HL-60 (cell line): ENCODE measurements around the gene IGFBP2.

Experiments
- DNase-seq, 2 experiments: peaks; one replicate each; pipeline ENCODE4 v3.0.0-alpha.2; 2010 to 2020; ENCODE audit warnings: low read depth in 1 of 2, low spot score in 1 of 2
- H3K27ac ChIP-seq: fragments of 250-450 bp; sonication (Bioruptor Pico); replicated peaks from 2 replicates; pipeline ENCODE4 v1.5.1; 2020; ENCODE audit warnings: mild to moderate bottlenecking, moderate library complexity
- H3K27me3 ChIP-seq: fragments of 250-450 bp; sonication (Bioruptor Pico); 2 replicates; pipeline ENCODE4 v1.5.1; 2021; ENCODE audit warnings: mild to moderate bottlenecking, moderate library complexity; ENCODE audit not compliant: insufficient read depth, poor library complexity, severe bottlenecking
- H3K4me3 ChIP-seq: replicated peaks from 2 replicates; pipeline ENCODE4 v1.5.1; 2011; ENCODE audit warnings: mild to moderate bottlenecking, control low read depth, low read length; ENCODE audit not compliant: insufficient read depth
- GABPA ChIP-seq: IDR thresholded peaks from 2 replicates; pipeline ENCODE4 v1.6.1; 2012; ENCODE audit warnings: low read depth
- POLR2AphosphoS5 ChIP-seq: IDR thresholded peaks from 2 replicates; pipeline ENCODE4 v1.6.1; 2012; ENCODE audit warnings: low read depth
- SPI1 ChIP-seq: IDR thresholded peaks from 2 replicates; pipeline ENCODE4 v1.6.1; 2012; ENCODE audit warnings: low read depth, mild to moderate bottlenecking, borderline replicate concordance
- TF ChIP-seq, protein P1 (sequence below): IDR thresholded peaks from 2 replicates; pipeline ENCODE4 v1.6.1; 2012; ENCODE audit warnings: low read depth; ENCODE audit not compliant: insufficient replicate concordance
- TF ChIP-seq, protein P2 (sequence below): IDR thresholded peaks from one replicate; pipeline ENCODE4 v1.5.1; 2011; ENCODE audit warnings: low read length, control low read depth, inconsistent platforms; ENCODE audit not compliant: insufficient read depth

Gene IGFBP2

DNA sequence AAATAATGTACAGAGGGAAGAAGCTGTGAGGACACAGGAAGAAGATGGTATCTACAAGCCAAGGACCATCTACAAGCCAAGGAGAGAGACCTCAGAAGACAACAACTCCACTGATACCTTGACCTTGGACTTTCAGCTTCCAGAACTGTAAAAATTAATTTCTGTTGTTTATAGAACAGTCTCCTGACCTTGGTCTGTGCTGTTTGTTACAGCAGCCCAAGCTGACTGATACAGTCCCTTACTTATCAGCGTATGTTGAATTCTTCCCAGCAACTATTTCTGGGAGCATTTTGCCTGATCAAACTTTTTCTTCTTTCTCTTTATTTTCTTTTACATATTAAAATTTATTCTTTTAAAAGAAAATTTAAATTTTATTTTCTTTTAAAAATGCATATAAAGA is 47.8 kb upstream of the IGFBP2 start:
- Histone ChIP-seq H3K4me3 (no peak overlapping the region), H3K27me3 (peaks cover 4% of the 10 kb centered on the region), H3K27ac (no peak overlapping the region)
- TF ChIP-seq SPI1 = no peak
- no peak for TF ChIP-seq POLR2AphosphoS5
- TF ChIP-seq, protein P1, sequence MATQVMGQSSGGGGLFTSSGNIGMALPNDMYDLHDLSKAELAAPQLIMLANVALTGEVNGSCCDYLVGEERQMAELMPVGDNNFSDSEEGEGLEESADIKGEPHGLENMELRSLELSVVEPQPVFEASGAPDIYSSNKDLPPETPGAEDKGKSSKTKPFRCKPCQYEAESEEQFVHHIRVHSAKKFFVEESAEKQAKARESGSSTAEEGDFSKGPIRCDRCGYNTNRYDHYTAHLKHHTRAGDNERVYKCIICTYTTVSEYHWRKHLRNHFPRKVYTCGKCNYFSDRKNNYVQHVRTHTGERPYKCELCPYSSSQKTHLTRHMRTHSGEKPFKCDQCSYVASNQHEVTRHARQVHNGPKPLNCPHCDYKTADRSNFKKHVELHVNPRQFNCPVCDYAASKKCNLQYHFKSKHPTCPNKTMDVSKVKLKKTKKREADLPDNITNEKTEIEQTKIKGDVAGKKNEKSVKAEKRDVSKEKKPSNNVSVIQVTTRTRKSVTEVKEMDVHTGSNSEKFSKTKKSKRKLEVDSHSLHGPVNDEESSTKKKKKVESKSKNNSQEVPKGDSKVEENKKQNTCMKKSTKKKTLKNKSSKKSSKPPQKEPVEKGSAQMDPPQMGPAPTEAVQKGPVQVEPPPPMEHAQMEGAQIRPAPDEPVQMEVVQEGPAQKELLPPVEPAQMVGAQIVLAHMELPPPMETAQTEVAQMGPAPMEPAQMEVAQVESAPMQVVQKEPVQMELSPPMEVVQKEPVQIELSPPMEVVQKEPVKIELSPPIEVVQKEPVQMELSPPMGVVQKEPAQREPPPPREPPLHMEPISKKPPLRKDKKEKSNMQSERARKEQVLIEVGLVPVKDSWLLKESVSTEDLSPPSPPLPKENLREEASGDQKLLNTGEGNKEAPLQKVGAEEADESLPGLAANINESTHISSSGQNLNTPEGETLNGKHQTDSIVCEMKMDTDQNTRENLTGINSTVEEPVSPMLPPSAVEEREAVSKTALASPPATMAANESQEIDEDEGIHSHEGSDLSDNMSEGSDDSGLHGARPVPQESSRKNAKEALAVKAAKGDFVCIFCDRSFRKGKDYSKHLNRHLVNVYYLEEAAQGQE = no peak
- TF ChIP-seq, protein P2, sequence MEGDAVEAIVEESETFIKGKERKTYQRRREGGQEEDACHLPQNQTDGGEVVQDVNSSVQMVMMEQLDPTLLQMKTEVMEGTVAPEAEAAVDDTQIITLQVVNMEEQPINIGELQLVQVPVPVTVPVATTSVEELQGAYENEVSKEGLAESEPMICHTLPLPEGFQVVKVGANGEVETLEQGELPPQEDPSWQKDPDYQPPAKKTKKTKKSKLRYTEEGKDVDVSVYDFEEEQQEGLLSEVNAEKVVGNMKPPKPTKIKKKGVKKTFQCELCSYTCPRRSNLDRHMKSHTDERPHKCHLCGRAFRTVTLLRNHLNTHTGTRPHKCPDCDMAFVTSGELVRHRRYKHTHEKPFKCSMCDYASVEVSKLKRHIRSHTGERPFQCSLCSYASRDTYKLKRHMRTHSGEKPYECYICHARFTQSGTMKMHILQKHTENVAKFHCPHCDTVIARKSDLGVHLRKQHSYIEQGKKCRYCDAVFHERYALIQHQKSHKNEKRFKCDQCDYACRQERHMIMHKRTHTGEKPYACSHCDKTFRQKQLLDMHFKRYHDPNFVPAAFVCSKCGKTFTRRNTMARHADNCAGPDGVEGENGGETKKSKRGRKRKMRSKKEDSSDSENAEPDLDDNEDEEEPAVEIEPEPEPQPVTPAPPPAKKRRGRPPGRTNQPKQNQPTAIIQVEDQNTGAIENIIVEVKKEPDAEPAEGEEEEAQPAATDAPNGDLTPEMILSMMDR = no peak
- no peak for TF ChIP-seq GABPA
- DNase-seq = no peak

DNA sequence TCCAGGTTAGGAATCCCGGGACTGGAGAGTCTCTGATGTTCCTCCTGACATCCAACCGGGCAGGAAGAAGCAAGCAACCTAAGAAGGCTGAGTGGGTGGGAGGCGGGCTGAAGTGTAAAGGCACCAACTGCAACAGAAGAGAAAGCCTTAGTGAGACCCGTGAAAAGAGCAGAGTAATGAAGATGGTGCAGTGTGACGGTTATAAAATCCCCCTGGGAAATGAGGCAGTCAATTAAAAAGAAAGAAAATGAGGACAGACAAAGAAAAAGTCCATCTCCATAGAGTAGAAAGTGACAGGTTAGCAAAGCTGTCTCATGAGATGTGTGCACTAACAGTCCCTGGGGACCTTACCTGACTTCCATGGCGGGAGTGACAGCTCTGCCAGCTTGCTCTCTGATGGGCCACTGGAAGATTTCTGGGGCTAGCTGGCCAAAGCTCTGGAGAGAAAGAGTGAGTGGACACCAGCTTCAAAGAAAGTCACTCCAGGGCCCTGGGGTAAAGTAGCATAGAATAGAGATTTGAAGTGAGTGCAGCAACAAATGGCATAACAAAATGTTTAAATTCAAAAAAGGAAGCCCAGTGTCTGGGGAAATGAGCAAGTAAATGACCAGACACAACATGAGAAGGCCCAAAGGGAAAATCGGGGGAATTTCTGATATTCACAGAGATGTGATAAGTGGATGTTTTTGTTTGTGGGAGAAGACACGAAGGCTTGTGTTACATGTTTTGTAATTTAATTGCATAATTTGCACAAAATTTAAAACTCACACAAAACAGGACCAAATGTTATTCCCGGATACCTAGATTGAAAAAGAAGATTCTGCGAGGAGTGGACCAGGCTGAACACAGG is 44.1 kb upstream of the IGFBP2 start:
- TF ChIP-seq GABPA = no peak
- TF ChIP-seq, protein P1 = no peak
- no peak for TF ChIP-seq POLR2AphosphoS5
- H3K4me3 ChIP-seq = no peak overlapping the region

DNA sequence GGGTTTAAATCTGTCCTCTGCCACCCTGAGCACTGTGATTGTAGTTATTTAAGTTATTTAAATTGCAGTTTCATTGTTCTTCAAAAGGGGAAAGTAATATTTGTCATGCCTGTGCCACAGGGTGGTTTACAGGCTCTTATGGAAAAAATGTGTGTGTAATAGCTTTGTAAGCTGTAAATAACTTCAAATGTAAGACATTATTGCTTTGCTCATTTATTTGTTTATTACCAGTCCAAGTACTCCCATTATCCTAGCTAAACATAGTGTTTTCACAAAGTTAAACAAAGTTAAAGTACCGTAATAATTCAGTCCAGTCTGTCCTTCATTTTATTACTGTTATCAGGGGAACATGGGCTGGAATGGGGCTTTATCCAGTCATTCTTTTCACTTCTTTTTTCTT is 43.4 kb upstream of the IGFBP2 start:
- TF ChIP-seq SPI1 = no peak
- TF ChIP-seq, protein P2 = no peak
- no peak for TF ChIP-seq POLR2AphosphoS5
- TF ChIP-seq, protein P1 = no peak
- no peak for TF ChIP-seq GABPA
- Histone ChIP-seq H3K4me3 (no peak overlapping the region), H3K27ac (no peak overlapping the region), H3K27me3 (peaks cover 7% of the 10 kb centered on the region)
- no peak for DNase-seq

More for the DNA sequence above, 44.1 kb upstream of the IGFBP2 start:
- DNase-seq = no peak
- Histone ChIP-seq H3K27ac (no peak overlapping the region), H3K27me3 (peaks cover 7% of the 10 kb centered on the region)
